ENCODE data around the gene FLNB.
A peak's percentile ranks its signal among the peaks of the same experiment; 100 is the strongest.

FLNB gene

DNA sequence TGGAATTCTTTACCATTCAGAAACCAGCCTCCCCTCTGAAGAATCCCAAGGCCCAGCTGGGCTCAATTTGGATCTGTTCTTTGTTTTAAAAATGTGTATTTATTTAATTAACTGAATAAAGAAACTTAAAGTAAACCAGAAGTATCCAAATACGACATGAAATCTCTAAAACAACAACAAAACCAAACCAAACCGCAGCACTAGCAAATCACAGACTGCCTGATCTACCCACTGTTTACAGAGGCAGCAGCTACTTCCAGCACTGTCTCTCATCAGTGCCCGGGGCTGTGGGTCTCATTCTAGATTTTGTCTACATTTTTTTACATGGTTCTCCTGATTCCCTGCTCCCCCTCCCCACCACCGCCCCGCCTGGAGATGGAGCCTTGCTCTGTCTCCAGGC is 2.3 kb downstream of the FLNB start:
- no peak for DNase-seq (ENCODE audit: low spot score)

DNA sequence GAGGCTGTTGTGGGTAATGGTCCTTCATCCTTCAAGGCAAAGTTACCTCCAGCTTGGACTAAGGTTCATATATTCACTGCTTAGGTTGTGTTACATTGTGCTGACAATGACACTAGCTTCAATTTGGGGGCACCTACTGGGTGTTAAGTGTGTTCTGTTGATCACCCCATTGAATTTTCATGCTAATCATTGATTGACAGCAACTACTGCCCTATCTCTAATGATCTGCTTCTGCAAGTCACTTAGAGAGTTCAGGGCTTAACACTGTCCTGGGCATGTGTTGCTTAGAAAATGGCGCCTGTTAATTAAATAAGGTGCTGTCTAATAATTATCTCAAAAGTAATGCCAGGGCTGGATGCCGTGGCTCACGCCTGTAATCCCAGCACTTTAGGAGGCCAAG is 3.4 kb downstream of the FLNB start:
- DNase-seq (ENCODE audit: low spot score), result no peak

DNA sequence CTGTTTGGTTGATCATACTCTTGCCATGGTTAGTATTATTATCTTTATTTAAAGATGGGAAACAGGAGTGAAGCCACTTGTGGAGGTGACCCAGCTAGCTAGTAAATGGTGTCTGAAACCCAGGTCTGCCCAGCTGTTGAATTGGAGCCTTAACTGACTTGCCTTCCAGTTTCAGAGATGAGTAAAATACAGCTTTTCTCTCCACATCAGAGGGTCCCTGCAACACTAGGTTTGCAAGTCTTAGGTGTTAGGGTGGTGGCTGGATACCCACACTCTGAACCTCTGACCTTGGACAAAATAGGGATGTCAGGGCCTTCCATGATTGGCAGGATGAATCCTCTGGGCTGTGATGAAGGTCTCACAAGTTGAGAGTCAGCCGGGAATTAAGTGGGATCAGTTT is 4.1 kb downstream of the FLNB start:
- DNase-seq (ENCODE audit: low spot score), result no peak

DNA sequence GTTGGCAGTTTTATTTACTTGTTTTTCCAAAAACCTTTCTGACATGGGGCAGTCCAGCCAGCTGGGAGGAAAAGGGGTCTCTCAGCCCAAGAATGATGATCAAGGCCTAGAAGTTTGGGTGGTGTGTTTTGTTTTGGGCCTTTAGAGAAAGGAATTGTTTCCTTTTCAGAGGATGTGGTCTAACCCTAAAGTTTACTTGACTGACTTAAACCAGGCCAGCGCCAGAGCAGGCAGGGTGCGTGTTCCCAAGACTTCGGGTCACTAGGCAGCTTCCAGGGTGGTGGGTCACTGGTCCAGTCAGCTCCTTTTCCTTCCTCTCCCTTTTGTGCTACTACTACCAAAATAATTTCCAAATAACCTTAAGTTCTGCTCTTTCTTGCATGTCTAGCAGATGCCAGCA is 4.9 kb downstream of the FLNB start:
- no peak for DNase-seq (ENCODE audit: low spot score)

DNA sequence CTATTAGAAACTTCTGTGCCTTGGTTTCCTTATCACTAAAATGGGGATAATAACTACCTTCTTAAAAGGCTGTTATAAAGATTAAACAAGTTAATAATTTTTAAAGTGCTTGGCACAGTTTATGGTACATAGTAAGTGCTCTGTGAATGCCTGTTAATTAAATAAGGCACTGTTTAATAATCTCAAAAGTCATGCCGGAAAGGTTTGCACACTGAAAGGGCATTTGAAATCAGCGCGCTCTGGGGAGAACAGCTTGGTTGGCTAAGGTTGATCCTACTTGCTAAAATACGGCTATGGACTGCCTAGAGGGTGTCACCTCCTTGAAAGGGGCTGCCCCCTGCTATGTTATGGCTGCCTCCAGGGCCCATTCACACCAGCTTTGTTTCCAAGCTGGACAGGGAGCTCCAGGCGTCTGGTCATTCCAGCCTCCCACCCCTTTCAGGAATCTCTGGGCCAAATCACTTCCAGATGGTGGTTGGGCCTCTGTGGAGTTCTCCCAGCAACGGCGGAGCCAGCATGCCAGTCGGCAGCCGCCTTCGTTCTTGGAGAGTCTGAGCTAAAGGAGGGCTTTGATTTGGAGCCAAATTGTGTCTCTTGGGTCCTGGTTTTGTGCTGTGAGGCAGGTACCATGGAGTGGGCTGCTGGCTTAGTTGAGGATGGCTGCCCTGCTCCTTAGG is 5.9 kb downstream of the FLNB start:
- no peak for DNase-seq (ENCODE audit: low spot score)

DNA sequence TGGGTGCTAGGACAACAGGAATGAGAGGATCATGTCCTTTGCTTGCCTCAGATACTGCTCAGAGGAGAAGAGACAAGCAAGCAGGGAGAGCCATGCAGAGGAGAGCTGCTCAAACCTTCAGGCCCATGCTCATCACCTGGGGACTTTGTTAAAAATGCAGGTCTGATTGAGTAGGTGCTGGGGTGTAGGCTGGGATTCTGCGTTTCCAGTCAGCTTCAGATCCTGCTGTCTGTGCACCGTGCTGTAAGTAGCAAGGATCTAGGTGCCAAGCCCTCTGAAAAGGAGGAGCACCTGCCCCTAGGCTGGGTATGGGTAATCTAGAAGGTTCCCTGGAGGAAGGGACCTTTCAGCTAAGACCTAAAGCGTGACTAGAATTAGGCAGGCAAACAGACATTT is 7.3 kb downstream of the FLNB start:
- DNase-seq (ENCODE audit: low spot score), result no peak

DNA sequence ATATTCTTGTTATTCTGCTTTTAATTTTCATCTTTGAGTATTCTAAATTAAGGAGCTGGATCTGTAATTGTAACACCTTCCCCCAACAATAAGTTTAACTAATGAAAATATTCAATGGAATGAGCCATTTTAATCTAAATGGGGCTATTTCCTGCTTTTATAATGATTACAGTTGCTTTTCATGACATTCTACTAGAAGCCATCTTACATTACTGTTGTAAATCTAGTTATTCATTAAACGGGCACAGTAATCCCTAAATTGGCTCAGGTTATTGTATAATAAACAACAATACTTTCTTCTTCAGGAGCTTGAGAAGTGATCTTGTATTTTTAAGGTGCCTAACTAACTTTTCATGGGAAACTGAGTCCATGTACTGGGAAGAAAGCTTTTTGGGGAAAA is 8.5 kb downstream of the FLNB start:
- no peak for DNase-seq (ENCODE audit: low spot score)

DNA sequence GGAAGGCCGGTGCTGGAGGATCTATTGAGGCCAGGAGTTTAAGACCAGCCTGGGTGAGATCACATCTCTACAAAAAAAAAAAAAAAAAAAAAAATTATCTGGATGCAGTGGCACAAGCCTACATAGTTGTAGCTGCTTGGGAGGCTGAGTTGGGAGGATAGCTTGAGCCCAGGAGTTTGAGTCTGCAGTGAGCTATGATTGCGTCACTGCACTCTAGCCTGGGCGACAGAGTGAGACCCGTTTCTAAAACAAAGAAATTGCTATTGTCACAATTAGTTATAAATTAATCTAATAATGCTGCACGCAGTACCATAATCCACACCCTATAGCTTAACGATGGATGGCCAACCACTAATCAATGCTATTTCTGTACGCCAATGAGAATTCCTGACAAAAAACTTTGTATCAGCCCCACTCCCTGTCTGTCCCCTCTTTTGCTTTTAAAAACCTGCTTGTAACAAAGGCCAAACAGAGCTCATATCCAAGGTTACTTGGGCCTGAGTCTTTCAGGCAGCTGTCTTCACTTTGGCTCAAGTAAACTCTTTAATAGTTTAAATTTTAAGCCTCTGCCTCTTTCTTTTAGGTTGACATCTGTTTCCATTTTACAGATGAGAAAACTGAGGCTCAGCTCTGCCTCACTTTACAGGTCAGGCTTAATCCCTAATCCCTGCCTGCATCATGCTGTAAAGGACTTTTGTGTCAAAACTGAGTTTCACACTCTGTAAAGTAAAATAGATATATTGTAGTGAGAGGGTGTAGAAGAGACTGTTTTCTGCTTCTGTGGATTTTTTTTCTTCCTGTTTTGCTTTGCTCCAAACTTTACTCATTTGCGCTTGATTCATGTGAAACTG is 10.9 kb downstream of the FLNB start:
- DNase-seq (ENCODE audit: low spot score), result no peak

DNA sequence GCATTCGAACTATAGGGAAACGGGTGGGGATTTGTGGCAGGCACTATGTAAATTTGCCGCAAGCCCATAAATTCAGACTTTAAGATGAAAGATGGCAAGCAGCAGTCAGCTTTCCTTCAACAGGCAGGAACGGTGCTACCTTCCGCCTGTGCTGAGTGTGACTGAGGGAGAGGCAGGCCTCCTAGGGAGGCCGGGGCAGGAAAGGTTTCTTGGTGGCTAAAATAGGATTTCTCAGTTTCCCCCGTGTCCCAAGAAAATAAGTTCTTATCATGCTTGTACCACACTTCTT is 12.5 kb downstream of the FLNB start:
- no peak for DNase-seq (ENCODE audit: low spot score)

DNA sequence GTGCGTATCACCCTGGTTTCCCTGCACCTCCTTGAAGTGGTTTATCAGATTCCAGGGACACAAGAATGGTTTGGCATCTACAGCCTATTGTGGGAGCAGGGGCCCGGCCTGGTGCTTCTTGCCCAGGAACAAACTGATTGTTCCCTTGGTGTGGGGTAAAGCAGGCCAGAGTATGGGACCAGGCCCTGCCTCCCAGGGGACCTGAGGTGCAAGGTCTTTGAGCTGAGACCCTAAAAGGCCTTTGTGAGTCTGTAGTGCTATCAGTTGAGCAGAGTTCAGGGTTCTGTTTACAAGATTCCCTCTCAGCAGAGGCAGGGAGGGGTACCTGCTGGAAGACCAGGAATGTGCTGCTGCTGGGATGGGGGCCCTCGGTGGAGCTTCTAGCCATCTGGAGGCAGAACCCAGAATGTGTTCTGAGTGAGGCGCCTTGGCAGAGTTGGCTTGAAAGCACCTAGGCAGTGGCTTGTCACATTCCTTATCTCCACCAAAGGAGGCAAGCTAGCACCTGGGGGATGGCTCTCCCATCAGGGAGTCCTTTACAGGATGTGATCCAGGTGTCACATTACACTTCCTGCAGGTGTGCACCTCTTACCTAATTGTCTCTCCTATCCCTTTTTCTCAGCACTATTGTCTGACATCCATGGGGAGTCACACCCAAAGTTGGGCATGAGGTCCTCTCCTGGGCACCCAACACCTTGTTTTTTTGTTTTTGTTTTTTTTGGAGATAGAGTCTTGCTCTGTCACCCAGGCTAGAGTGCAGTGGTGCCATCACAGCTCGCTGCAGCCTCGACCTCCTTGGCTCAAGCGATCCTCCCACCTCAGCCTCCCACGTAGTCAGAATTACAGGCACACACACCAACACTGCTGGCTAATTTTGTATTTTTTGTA is 13.1 kb downstream of the FLNB start:
- DNase-seq (ENCODE audit: low spot score), result peak; percentile 54

DNA sequence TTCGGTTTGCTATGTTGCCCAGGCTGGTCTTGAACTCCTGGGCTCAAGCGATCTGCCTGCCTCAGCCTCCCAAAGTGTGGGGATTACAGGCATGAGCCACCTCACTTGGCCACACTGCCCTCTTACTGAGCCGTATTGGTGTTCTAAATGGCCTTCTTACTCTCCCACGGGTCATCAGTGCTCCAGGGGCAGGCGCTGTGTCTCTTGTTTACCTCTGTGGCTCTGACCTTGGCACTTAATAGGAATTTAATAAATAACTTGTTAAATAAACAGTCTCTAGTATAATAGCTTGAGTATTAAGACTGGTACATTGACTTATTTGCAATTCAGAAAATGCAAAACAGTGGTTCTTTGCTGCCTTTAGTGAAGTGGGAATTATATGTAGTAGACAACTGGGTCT is 13.7 kb downstream of the FLNB start:
- no peak for DNase-seq (ENCODE audit: low spot score)

DNA sequence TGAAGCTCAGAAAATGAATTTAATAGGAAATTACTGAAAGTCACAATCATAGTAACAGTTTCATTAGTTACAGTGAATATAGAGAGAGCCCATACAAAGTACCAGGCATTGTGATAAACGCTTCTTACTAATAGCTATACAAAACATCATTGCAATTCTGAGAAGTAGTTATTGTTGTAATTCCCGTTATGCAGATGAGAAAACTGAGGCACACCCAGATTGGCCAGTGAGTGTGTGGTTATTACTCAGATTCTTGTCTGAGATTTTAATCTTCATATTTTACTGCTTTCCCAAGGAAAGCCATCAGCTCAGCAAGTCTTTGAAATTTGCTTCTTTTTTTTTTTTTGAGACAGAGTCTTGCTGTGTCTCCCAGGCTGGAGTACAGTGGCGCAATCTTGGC is 14.3 kb downstream of the FLNB start:
- no peak for DNase-seq (ENCODE audit: low spot score)

DNA sequence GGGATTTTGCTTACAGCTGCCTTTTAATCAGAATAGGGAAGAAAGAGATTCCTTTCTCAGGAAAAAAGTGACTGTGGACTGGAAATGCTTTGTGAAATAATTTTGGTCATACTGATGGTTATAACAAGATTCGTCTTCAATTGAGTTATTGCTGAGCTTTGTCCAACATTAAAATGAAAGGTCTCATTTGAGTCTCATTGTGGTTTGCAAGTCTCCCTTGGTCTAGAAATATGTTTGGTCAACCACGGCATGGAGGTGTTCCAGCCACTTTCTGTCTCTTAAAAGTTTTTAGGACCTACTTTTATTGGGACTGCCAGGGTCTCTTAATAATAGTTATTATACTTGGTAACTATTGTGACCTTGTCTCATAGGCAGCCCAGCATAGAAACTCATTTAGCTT is 15.3 kb downstream of the FLNB start:
- DNase-seq (ENCODE audit: low spot score), result no peak

DNA sequence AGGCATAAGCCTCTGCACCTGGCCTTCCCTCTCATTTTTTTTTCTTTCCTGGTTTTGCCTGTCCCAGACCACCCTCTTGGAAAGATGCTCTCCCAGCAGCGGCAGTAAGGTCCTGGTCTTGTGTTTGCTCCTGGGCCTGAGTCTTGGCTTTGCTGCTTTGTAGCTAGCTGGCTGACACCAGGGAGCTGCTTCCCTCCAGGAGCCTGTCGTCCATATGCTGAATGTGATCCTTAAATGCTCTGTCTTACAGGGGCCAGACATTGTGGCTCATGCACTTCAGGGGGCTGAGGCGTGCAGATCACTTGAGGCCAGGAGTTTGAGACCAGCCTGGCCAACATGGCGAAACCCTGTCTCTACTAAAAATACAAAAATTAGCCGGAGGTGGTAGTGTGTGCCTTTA is 17.2 kb downstream of the FLNB start:
- DNase-seq (ENCODE audit: low spot score), result no peak

DNA sequence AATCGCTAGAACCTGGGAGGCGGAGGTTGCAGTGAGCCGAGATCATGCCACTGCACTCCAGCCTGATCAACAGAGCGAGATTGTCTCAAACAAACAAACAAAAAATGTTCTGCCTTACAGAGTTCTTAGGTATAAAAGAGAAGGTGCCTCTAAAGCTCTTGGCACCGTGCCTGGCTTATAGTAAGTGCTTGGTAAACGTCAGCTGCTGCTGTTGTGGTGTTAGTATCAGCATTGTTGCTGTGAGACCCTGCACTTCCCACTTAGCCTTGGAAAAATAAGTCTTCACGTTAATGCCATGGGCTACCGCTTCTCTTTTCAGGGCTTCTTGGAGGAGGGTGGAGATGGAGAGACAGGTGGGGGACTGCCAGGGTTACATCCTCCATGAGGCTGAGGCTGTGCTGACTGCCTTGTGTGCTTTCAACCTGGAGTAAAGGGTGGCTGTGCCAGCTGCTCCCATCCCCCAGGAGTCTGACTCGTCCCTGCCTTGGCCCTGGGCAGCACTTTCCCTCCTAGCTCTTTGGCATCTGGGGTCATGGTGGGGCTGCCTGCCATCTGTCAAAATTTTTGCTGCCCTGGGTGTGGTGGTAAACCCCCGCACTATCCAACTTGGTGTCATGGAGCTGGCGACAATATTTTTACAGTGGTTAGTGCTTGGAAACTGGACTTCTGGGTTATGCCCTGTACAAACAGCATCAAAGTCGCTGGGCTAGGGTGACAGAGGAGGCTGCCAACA is 17.8 kb downstream of the FLNB start:
- no peak for DNase-seq (ENCODE audit: low spot score)

DNA sequence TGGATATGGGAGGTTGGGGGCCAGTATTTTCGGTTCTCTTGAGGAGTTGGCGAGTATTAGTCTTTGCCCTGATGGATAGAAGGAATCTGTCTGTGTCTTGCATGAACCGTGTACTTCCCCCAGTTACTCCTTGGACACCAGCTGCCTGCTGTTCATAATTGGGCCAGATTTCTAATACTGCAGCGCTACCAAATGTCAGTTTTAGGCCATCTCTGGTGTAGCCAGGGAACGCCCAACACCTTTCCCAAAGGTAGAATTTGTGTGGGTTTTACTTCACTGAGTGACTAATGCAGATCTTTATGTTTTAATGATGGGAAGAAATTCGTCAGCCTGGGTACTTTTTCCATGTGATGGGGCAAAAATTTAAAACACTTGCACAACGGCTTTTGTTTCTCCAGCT is 18.4 kb downstream of the FLNB start:
- no peak for DNase-seq (ENCODE audit: low spot score)

DNA sequence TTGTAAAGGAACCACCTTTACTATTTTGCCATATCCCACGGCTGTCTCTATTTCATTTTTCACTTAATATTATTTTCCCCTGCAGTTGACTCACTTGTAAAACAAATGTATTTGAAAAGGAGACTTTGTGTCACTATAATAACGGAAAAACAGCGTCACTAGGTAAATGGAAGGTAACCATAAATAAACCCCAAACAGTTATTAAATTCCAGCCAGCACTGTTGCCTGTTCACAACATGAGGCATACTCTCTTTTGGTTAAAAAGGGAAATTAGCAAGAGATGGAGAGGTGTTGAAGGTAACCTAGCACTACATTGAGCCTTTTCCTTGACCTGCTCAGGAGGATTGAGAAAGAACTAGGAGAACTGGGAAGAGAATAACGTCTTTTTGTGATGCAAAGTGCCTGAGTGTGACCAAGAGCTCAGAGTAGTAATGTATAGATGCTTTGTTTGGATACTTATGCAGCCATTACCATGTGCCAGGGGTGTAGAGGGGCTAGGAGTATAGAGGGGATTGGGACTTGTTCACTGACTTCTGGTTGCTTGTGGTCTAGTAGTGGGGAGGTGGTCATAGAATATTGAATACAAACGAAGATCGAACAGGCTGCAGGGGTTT is 19.6 kb downstream of the FLNB start:
- no peak for DNase-seq (ENCODE audit: low spot score)

DNA sequence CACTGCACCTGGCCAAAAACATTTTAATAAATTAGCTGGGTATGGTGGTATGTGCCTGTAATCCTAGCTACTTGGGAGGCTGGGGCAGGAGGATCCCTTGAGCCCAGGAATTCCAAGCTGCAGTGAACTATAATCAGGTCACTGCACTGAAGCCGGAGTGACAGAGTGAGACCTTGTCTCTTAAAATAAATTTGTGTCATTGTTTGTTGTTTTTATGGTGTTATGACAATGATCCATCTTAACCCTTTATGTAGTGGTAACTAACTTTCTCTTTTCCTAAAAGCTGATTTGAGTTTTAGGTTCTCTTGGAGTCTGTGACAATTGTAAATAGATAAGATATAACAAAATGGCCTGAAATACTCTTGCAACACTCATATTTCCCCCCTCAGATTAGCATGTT is 20.7 kb downstream of the FLNB start:
- DNase-seq (ENCODE audit: low spot score), result no peak

DNA sequence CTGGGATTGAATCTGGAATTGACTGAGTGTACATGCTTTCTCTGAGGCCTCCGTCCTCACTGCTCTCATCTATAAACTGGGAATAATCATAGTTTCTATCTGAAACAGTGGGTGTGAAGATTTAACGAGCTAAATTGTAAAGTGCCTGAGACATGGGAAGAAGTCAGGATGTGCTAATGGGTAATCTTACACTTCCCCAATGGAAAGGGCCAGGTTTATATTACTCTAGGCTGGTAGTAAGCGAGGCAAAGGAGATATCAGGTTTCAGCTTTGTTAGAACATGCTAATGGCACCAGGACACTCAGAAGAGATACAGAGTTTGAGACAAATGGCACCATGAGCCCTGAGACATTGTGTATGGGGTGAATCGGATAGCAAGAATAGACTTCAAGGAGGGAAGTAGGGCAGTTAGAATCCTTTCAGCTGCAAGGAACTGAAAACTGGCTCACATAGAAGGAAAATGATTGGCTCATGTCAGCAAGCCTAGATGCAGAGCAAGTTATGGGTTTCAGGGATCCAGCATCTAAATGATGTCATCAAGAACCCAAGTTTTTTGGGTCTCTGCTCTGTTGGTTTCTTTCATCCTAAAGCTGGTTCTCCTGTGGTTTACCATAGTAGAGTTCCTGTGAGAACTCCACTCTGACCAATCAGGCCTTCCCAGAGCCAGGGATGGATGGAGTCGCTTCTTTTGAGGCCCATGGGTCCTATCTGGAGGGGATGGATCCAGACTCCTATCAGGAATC is 21.8 kb downstream of the FLNB start:
- no peak for DNase-seq (ENCODE audit: low spot score)

DNA sequence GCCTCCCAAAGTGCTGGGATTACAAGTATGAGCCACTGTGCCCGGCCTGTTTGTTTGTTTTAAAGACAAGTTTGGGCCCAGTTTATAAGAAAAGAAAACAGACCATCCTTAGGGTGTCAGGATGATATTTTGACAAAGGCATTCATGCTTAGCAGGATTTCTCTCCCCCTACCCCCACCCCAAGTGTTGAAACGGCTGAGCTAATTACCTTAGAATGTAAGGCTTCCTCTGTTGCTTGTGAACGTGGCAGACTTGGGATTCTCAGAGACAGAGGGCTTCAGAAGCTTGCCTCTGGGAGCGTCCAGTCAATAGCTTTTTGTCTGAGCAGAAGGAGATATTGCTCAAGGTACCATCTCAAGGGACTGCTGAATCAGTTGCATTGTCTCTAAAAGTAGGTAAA is 24.0 kb downstream of the FLNB start:
- no peak for DNase-seq (ENCODE audit: low spot score)

All from LoVo (cell line).